Testis (tissue), 3 donors: ENCODE measurements around the gene ZBTB20. TPM values are rescaled to one million over a fixed set of nuclear protein-coding genes. Genes with fewer than 3 reads are reported as not detected.

Experiments
- DNase-seq: peaks from one replicate; pipeline ENCODE4 v3.0.0-alpha.2; 2019
- H3K27ac ChIP-seq, 2 donors: fragments of 200-600 bp; sonication (generic); one replicate each; pipeline ENCODE4 v1.5.1; 2019
- H3K27me3 ChIP-seq: fragments of 200-600 bp; sonication (generic); one replicate; pipeline ENCODE4 v1.5.1; 2019
- H3K36me3 ChIP-seq: fragments of 200-600 bp; sonication (generic); one replicate; pipeline ENCODE4 v1.5.1; 2017; ENCODE audit warnings: low read depth; ENCODE audit errors: missing control alignments
- H3K4me1 ChIP-seq: fragments of 200-600 bp; sonication (generic); one replicate; pipeline ENCODE4 v1.5.1; 2019
- H3K4me3 ChIP-seq, 2 donors: fragments of 200-600 bp; sonication (generic); one replicate each; pipeline ENCODE4 v1.5.1; 2017 to 2019
- H3K9me3 ChIP-seq: fragments of 200-600 bp; sonication (generic); one replicate; pipeline ENCODE4 v1.5.1; 2017
- POLR2A ChIP-seq: fragments of 450-650 bp; IDR thresholded peaks from one replicate; pipeline ENCODE4 v1.6.1; 2017; ENCODE audit warnings: antibody characterized with exemption, mild to moderate bottlenecking, moderate library complexity
- WGBS, 2 donors: methylation state at CpG; one replicate each; pipeline ENCODE4 v1.1.5; 2018; 5-methylcytosine and 5-hydroxymethylcytosine counted together
- intact Hi-C: fragments of 100-400 bp; cut with DNase I; formaldehyde crosslinking; loops from one replicate; pipeline ENCODE4 v1.15.1; 2023; ENCODE audit warnings: low total_unique reads
- polyA plus RNA-seq: library from polyadenylated mRNA; stranded (reverse); fragments of 350-450 nt; fragmentation: Illumina TruSeq; extraction: RNeasy Lipid Tissue Mini Kit (QIAGEN cat#74804); gene quantifications from one replicate; pipeline ENCODE4 v1.2.3, GENCODE V29; 2014; ENCODE audit warnings: low read depth, low replicate concordance; ENCODE audit not compliant: insufficient read depth
- total RNA-seq, 2 donors: library from RNA; depleted of rRNA; stranded (reverse); fragments of >200 nt; gene quantifications; one replicate each; pipeline ENCODE4 v1.2.3, GENCODE V29; 2016
- TF ChIP-seq, protein P1 (sequence below), 3 experiments: fragments of 450-650 bp in 2 of 3; fragments of 200-600 bp in 1 of 3; sonication (generic) in 1 of 3; IDR thresholded peaks; one replicate each; pipeline ENCODE4 v1.5.1; 2016 to 2019; ENCODE audit warnings: antibody characterized with exemption in 3 of 3, mild to moderate bottlenecking in 2 of 3, moderate library complexity in 1 of 3

The ZBTB20 gene
- total and polyA plus RNA-seq, 3 donors from 2014 or later: 36.8 to 179 (median 126) TPM

DNA sequence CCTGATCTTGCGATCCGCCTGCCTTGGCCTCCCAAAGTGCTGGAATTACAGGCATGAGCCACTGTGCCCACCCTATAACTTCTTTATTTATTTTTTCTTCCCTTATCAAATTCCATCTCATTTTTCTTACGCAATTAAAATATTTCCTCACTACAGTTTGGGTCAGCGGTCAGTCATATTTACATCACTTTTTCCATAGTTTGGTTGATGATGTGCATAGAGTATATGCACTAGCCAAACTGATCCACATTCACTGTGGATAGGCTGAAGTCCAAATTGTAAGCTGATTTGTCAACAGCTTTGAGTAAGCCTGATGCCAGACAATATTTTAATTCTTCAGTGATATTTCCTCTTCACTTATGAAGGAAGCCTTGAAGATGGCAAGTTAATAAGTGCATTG lies 596.9 kb downstream of the ZBTB20 start:
- Histone ChIP-seq H3K4me1 (no peaks in the 10 kb centered on the region), H3K27ac (no peak overlapping the region), H3K4me3 (no peak overlapping the region), H3K27me3 (no peaks in the 10 kb centered on the region), H3K36me3 (no peaks in the 10 kb centered on the region), H3K9me3 (no peaks in the 10 kb centered on the region)
- DNase-seq: no peak
- TF ChIP-seq, protein P1, sequence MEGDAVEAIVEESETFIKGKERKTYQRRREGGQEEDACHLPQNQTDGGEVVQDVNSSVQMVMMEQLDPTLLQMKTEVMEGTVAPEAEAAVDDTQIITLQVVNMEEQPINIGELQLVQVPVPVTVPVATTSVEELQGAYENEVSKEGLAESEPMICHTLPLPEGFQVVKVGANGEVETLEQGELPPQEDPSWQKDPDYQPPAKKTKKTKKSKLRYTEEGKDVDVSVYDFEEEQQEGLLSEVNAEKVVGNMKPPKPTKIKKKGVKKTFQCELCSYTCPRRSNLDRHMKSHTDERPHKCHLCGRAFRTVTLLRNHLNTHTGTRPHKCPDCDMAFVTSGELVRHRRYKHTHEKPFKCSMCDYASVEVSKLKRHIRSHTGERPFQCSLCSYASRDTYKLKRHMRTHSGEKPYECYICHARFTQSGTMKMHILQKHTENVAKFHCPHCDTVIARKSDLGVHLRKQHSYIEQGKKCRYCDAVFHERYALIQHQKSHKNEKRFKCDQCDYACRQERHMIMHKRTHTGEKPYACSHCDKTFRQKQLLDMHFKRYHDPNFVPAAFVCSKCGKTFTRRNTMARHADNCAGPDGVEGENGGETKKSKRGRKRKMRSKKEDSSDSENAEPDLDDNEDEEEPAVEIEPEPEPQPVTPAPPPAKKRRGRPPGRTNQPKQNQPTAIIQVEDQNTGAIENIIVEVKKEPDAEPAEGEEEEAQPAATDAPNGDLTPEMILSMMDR (IDR thresholded peaks at IDR 0.05): no peak
- no peak for TF ChIP-seq POLR2A
- WGBS, 2 donors: 93 to 100% methylated on average over 4 of the region's 4 CpGs
- intact Hi-C loops: no loop called here

DNA sequence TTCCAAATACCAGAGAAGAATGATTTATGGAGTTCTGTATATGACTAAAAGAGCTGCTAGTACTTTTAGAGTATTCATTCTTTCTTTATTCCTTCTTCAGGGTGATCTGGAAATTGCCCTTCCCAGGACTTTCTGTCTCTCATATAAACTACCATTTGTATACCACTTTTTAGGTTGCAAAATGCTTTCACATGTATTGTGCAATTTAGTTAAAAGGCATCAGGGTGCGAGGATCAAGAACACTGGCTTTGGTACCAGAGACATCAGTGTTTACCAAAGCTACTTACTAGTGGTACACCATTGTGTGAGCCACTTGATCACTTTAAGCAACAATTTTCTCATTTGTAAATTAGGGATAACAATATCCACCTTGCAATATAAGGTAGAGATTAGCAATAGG lies 601.9 kb downstream of the ZBTB20 start:
- no peaks in the 10 kb centered on the region for H3K27me3 ChIP-seq
- DNase-seq: no peak
- H3K36me3 ChIP-seq: no peaks in the 10 kb centered on the region
- H3K4me1 ChIP-seq: no peaks in the 10 kb centered on the region
- 96 to 100% methylated on average over 1 of the region's 1 CpG for WGBS, 2 donors
- TF ChIP-seq, protein P1 (IDR thresholded peaks at IDR 0.05): no peak
- TF ChIP-seq POLR2A: no peak
- H3K27ac ChIP-seq: no peak overlapping the region
- no peak overlapping the region for H3K4me3 ChIP-seq
- intact Hi-C loops: no loop called here
- no peaks in the 10 kb centered on the region for H3K9me3 ChIP-seq

DNA sequence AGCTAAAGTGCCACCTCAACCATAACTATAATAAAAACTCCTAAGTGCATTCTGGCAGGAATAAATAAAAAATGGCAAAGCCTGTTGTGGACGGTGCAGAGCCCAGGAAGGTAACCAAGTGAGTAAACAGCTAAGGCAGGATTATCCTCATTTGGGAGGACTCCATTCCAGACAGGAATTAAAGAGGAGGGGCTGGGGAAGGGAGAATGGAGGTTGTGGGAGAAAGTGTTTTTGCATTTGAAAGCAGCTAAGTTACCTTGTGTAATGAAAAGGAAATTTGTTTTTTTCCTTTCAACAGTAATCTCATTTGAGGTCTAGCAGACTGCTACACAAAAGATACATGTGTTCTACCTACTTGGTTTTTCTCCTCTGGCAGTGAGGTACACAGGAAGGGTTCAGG lies 604.7 kb downstream of the ZBTB20 start:
- TF ChIP-seq POLR2A: no peak
- TF ChIP-seq, protein P1 (IDR thresholded peaks at IDR 0.05): no peak
- no peaks in the 10 kb centered on the region for H3K9me3 ChIP-seq
- no peak overlapping the region for H3K27ac ChIP-seq
- intact Hi-C loops: no loop called here
- H3K4me3 ChIP-seq: no peak overlapping the region
- WGBS, 2 donors: 67 to 78% methylated on average over 1 of the region's 1 CpG
- no peaks in the 10 kb centered on the region for H3K36me3 ChIP-seq
- H3K27me3 ChIP-seq: no peaks in the 10 kb centered on the region
- DNase-seq: no peak
- no peaks in the 10 kb centered on the region for H3K4me1 ChIP-seq

DNA sequence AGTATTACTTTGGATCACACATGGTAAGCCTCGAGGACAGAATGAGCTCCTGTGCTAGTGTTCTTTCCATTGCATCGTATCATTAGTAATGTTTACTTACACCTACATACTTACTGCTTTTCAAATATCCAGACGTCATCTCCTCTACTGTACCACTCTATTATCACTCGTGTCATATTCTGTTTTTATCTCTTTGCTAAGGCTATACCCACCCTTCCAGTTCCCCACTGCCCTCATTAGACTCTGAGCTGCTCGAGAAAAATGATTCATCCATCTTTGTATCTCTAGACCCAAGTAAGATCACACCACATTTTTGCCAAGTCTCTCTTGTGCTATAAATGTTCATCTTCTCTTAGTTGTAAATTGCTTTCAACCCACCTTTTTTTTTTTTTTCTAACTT lies 607.6 kb downstream of the ZBTB20 start:
- H3K27ac ChIP-seq: no peak overlapping the region
- DNase-seq: no peak
- H3K4me3 ChIP-seq: no peak overlapping the region

DNA sequence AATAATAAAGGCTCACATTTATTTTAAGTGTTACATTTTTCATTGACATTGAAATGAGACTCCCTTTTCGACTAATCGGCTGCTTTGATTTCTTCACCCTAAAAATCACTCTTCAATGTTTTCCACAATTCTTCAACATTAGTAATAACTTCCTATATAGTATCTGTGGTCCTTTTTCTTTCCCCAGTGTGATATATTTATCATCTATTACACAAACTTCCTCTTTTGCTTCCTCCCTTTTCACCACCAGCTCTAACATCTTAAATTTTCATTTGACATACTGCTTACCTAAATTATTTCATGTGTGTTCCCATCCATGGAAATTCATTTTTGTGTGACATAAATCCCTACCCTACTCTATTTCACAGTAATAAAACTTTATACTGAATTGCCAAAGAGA lies 608.9 kb downstream of the ZBTB20 start:
- TF ChIP-seq, protein P1 (IDR thresholded peaks at IDR 0.05): no peak
- TF ChIP-seq POLR2A: no peak
- Histone ChIP-seq H3K27me3 (no peaks in the 10 kb centered on the region), H3K36me3 (no peaks in the 10 kb centered on the region), H3K4me1 (no peaks in the 10 kb centered on the region), H3K4me3 (no peak overlapping the region), H3K27ac (no peak overlapping the region), H3K9me3 (no peaks in the 10 kb centered on the region)
- WGBS, 2 donors: 88 to 89% methylated on average over 2 of the region's 2 CpGs
- DNase-seq: no peak
- intact Hi-C loops: no loop called here

More for the DNA sequence above, 607.6 kb downstream of the ZBTB20 start:
- H3K4me1 ChIP-seq: no peaks in the 10 kb centered on the region
- intact Hi-C loops: no loop called here
- H3K9me3 ChIP-seq: no peaks in the 10 kb centered on the region
- no peaks in the 10 kb centered on the region for H3K27me3 ChIP-seq
- H3K36me3 ChIP-seq: no peaks in the 10 kb centered on the region
- 72 to 83% methylated on average over 5 of the region's 5 CpGs for WGBS, 2 donors
- TF ChIP-seq, protein P1 (IDR thresholded peaks at IDR 0.05): no peak
- TF ChIP-seq POLR2A: no peak
